H7 (cell line): ENCODE results near the gene MXRA8. TPM values are rescaled to one million over a fixed set of nuclear protein-coding genes. Genes with fewer than 3 reads are reported as not detected.
A peak's percentile ranks its signal among the peaks of the same experiment; 100 is the strongest.

ENCODE experiments used
- DNase-seq: peaks from one replicate; pipeline ENCODE4 v3.0.0; 2012
- H3K27me3 ChIP-seq: 2 replicates; pipeline ENCODE4 v1.6.0; 2011; ENCODE audit warnings: mild to moderate bottlenecking, low read length; ENCODE audit not compliant: control insufficient read depth, insufficient read depth
- H3K36me3 ChIP-seq: replicated peaks from 2 replicates; pipeline ENCODE4 v1.5.1; 2011; ENCODE audit warnings: low read length; ENCODE audit not compliant: control insufficient read depth, insufficient read depth
- H3K4me3 ChIP-seq: 2 replicates; pipeline ENCODE4 v1.5.1; 2011; ENCODE audit warnings: low read depth, mild to moderate bottlenecking, control low read depth, low read length, moderate library complexity; ENCODE audit not compliant: insufficient read depth
- total RNA-seq: library from RNA; depleted of rRNA; stranded (reverse); fragments of >200 nt; shearing (Covaris generic); gene quantifications from 2 replicates; pipeline ENCODE4 v1.2.3, GENCODE V29; 2014

MXRA8 gene
- total RNA-seq, 1 experiment from 2014 or later, result 80.1 TPM

GRCh38 chr1:1312450-1313314, 45.7 kb downstream of the MXRA8 start:
- Histone ChIP-seq H3K36me3 (peaks cover 18% of the 10 kb centered on the region), H3K4me3 (no peak overlapping the region), H3K27me3 (no peaks in the 10 kb centered on the region; the same call in 1 of the 2 replicates)
- DNase-seq, result no peak

GRCh38 chr1:1311107-1312104, 46.9 kb downstream of the MXRA8 start:
- H3K36me3 ChIP-seq, result peaks cover 16% of the 10 kb centered on the region
- H3K27me3 ChIP-seq, result no peaks in the 10 kb centered on the region; the same call in 1 of the 2 replicates
- no peak for DNase-seq
- H3K4me3 ChIP-seq, result no peak overlapping the region

DNA sequence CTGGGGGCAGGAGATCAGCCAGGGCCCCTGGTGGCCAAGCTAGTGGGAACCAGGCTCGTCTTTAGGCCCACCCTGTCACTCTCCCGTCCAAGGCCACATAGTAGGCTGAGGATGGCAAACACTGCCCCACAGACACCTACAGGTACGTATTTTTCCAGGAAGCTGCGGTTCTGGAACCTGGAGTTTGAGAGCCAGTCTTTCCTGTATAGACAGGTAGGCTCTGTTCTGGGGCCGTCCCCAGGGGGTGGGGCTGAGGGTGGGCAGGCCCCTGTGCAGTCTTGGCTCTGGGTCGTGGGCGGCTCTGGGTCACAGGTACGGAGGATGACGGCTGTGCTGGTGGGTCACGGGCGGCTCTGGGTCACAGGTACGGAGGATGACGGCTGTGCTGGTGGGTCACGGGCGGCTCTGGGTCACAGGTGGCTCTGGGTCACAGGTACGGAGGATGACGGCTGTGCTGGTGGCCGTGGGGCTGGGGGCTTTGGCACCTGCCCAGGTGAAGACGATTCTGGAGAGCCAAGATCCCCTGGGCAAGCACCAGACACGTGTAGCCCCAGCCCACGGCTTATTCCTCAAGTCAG, 47.8 kb downstream of the MXRA8 start:
- Histone ChIP-seq H3K36me3 (peaks cover 16% of the 10 kb centered on the region), H3K27me3 (no peaks in the 10 kb centered on the region; the same call in 1 of the 2 replicates), H3K4me3 (no peak overlapping the region)
- no peak for DNase-seq

DNA sequence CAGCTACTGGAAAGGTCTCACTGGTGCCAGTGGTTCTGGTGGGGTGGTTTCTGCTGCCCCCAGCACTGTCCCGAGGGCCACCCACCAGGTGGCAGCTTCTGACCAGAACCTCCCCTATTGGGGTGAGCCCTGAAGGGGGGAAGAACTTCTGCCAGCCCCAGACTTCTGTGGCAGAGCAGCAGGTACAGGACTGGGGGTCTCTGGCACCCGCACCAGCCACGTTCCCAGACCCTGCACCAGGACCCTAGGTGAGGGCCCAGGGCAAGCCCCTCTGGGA, 48.3 kb downstream of the MXRA8 start:
- Histone ChIP-seq H3K27me3 (no peaks in the 10 kb centered on the region; the same call in 1 of the 2 replicates), H3K36me3 (peaks cover 16% of the 10 kb centered on the region), H3K4me3 (no peak overlapping the region)
- no peak for DNase-seq

GRCh38 chr1:1309251-1310108, 48.9 kb downstream of the MXRA8 start:
- H3K27me3 ChIP-seq, result no peaks in the 10 kb centered on the region; the same call in 1 of the 2 replicates
- peaks cover 15% of the 10 kb centered on the region for H3K36me3 ChIP-seq
- H3K4me3 ChIP-seq, result peak overlapping the region; percentile 92
- peak; percentile 88 for DNase-seq

DNA sequence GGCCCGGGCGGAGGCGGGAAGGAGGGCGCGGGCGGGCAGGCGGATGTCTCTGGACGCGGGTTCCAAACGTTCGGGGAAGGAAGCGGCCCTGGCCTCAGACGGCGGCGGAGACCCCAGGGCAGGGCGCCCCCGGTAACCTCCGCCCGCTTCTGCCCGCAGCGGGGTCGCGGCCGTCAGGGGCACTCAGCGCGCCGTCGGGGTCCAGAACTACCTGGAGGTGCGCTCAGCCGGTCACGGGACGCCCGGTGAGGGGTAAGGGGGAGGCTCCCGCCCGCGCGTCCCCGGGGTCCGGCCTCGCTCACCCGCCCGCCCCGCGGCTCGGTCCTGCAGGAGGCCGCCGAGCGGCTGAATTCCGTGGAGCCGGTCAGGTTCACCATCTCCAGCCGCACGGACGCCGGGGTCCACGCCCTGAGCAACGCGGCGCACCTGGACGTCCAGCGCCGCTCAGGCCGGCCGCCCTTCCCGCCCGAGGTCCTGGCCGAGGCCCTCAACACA, 49.6 kb downstream of the MXRA8 start:
- H3K4me3 ChIP-seq, result peak overlapping the region; percentile 92
- peaks cover 15% of the 10 kb centered on the region for H3K36me3 ChIP-seq
- no peaks in the 10 kb centered on the region; the same call in 1 of the 2 replicates for H3K27me3 ChIP-seq
- DNase-seq, result no peak

DNA sequence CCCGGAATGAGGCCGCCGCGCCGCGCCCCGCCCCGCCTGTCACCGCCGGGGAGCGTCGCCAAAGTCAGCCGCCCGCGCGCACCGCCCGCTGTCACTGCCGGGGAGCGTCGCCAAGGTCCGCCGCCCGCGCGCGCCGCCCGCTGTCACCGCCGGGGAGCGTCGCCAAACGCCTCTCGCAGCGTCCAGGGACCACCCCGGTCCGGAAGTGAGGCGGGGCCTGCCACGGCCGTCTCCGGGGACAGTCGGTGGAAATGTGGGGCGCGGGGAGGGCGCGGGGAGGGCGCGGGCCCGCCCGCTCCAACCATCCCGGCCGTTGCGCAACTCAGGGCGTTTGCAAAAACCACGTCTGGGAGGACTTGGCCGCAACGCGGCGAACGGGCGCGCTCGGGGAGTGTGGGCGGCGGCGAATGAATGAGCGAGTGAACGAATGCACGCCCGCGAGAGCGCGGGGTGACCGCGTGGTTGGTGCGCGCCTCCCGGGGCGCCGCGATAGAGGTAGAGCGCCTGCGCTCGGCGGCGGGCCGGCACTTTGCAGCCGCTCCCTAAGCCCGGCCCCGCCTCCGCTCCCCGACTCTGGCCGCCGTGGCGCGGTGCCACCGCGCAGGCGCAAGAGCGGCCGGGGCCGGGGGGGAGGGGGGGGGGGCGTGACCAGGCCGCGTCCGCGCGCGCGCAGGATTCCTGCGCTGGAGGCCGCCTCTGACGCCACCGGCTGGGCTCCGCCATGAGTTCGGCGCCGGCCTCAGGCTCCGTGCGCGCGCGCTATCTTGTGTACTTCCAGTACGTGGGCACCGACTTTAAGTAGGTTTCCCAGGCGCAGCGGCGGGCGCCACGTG, 50.2 kb downstream of the MXRA8 start, which contains the start of the genes ACAP3 and PUSL1:
ACAP3 (minus strand) TSS at position 8 of the 833 bp plus-strand sequence. CDS start 115 bp downstream, outside the sequence.
PUSL1 (plus strand) TSS at position 675 of the 833 bp plus-strand sequence; CDS start at position 722, 47 bp downstream.
- no peaks in the 10 kb centered on the region; the same call in 1 of the 2 replicates for H3K27me3 ChIP-seq
- peaks cover 9% of the 10 kb centered on the region for H3K36me3 ChIP-seq
- peak; percentile 100 for DNase-seq
- peak within 1 kb of the TSS; percentile 92 for H3K4me3 ChIP-seq

DNA sequence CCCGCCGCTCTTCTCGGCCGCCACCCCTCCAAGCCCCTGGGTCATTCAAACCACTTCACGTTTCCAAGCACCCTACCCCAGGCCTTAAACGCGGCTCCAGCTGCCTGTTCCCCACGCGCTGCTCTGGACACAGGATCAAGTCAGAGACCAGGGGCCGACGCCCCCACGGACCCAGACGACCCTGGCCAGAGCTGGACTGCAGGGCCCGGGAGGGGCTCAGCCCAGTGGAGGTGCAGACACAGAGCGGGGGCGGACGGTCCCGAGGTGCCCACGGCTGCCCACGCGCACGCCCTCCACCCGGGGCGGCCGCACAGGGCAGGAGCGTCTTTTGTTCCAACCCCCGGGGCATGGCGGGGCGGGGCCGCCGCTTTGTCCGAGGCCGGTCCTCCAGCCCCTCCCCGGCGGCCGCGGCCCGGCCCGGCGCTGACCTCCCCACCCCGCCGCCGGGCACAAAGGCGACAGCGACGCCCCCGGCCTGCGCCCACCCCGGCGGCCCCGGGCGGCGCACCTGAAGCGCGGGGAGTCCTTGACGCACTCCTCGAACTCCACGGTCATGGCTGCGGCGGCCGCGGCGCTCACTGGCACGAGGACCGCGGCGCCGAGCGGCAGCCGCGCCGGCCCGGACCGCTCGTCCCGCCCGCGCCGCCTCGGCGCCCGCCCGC, 51.0 kb downstream of the MXRA8 start:
- Histone ChIP-seq H3K4me3 (peak overlapping the region; percentile 75), H3K27me3 (no peaks in the 10 kb centered on the region; the same call in 1 of the 2 replicates), H3K36me3 (peaks cover 4% of the 10 kb centered on the region)
- peak; percentile 89 for DNase-seq

DNA sequence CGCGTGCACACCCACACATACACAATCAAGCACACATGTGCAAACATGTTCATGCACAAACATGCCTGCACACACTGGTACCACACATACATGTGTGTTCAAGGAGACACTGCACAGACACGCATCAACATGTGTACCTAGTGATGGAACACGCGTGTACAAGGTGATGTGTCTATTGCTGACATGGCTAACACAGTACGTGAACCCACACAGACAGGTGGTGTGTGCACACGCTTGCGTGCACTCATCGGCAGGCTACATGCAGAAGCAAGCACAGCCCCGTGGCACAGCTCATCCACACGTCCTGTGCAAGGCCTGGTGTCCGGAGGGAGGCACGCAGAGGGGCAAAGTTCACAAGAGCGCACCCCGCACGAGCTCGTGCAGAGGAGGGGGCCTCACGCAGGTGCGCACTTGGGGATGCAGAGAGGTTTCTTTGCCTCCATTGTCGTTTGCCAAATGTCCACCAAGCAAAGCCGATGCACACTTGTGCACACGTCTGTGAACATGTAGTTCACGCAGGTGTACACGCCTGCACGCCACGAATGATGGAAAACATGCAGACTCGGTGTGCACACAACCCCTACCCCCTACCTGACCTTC, 51.6 kb downstream of the MXRA8 start:
- no peaks in the 10 kb centered on the region; the same call in 1 of the 2 replicates for H3K27me3 ChIP-seq
- no peak for DNase-seq
- H3K36me3 ChIP-seq, result peaks cover 4% of the 10 kb centered on the region
- H3K4me3 ChIP-seq, result peak overlapping the region; percentile 75

DNA sequence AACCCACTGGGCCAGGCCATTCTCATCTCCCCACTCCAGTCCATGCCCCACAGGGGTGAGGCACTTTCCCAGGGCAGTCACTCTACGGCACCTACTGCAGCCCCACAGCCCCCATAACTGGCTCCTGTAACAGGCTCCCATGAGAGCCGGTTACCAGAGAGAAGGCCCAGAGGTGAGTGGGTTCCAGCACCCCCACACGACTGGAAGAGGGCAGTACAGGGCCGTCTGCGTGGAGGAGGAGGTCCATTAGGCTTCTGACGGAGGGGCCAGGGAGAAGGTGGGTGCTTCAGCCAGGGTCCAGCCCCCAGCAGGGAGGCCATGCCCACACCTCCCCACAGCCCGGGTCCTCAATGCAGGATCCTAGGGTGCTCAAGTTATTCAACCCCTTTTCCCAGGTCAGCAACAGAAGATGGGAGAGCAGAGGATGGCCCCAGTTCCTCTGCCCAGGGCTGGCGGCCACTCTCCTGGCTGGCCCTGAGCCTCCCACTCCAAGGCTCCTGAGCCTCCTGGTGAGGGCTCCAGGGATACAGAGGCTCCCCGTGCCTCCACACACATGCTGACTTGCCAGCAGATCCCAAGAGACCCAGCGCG, 52.2 kb downstream of the MXRA8 start:
- no peaks in the 10 kb centered on the region; the same call in 1 of the 2 replicates for H3K27me3 ChIP-seq
- no peaks in the 10 kb centered on the region; the same call in none of the 2 replicates for H3K36me3 ChIP-seq
- peak; percentile 84 for DNase-seq
- H3K4me3 ChIP-seq, result peak overlapping the region; percentile 3; the same call in 1 of the 2 replicates

DNA sequence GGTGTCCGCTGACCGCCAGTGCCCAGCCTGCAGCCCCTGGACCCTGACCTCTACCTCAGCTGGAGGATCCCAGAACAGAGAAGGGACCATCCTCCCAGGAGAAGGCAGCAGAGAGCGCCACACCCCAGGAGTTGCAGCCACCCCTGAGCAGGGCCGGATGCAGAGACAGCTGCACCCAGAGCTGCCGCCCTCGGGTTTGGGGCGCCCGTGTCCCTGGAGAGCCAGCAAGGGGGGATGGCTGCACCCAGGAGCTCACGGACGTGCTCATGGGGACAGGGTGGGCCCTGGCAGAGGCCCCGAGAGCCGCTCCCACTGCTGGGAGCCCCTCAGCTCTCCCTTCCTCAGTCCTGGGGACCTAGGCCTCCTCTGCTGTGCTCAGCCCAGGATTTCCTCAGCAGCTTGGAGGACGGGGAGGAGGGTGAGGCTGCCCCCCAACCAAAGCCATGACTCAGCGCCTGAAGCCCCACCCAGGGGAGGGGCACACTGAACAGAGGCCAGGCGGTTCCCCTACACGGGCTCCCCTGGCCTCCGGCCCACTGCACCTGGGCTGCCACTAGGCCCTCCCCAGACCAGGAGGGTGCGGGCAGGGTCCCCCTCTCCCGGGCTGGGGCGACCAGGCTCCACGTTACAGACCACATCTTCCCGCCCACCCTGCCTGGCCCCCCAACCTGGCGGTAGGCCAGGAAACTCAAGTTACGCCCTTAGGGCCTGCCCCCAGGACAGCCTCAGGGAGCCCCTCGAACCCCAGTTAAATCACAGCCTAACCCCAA, 52.9 kb downstream of the MXRA8 start:
- no peaks in the 10 kb centered on the region; the same call in 1 of the 2 replicates for H3K27me3 ChIP-seq
- no peak overlapping the region; the same call in 1 of the 2 replicates for H3K4me3 ChIP-seq
- DNase-seq, result peak; percentile 88
- H3K36me3 ChIP-seq, result no peaks in the 10 kb centered on the region; the same call in none of the 2 replicates
